Fibroblast of lung (primary cell): ENCODE measurements around the gene MAJIN. TPM values are rescaled to one million over a fixed set of nuclear protein-coding genes. Genes with fewer than 3 reads are reported as not detected.

Experiments used
- DNase-seq, 2 donors: peaks; one replicate each; pipeline versions ENCODE4 v3.0.0 to v3.0.0-alpha.2; 2010; ENCODE audit warnings: low read depth in 2 of 2
- H2AFZ ChIP-seq: 2 replicates; pipeline ENCODE4 v1.5.1; 2012; ENCODE audit warnings: low read length, control low read depth, inconsistent platforms
- H3K27ac ChIP-seq: 2 replicates; pipeline ENCODE4 v1.5.1; 2011; ENCODE audit warnings: low read length, control low read depth; ENCODE audit not compliant: insufficient read depth
- H3K27me3 ChIP-seq: 2 replicates; pipeline ENCODE4 v1.5.1; 2011; ENCODE audit warnings: mild to moderate bottlenecking, low read length; ENCODE audit not compliant: control insufficient read depth, insufficient read depth
- H3K36me3 ChIP-seq: 2 replicates; pipeline ENCODE4 v1.5.1; 2011; ENCODE audit warnings: low read length; ENCODE audit not compliant: control insufficient read depth, insufficient read depth
- H3K4me1 ChIP-seq: 2 replicates; pipeline ENCODE4 v1.5.1; 2011; ENCODE audit warnings: low read length; ENCODE audit not compliant: control insufficient read depth, insufficient read depth; ENCODE audit errors: extremely low read depth
- H3K4me2 ChIP-seq: 2 replicates; pipeline ENCODE4 v1.5.1; 2011; ENCODE audit warnings: low read length, control low read depth; ENCODE audit not compliant: insufficient read depth; ENCODE audit errors: extremely low read depth
- H3K4me3 ChIP-seq, 4 experiments: fragments of 200-600 bp in 1 of 4; sonication (generic) in 1 of 4; replicated peaks in 1 of 4; 2 replicates each; pipeline ENCODE4 v1.5.1; 2011 to 2016; ENCODE audit warnings: low read length in 4 of 4, low read depth in 3 of 4, mild to moderate bottlenecking in 3 of 4, control low read depth in 2 of 4, inconsistent platforms in 1 of 4, mixed read lengths in 1 of 4; ENCODE audit not compliant: insufficient read depth in 1 of 4; ENCODE audit errors: control extremely low read depth in 1 of 4
- H3K79me2 ChIP-seq: 2 replicates; pipeline ENCODE4 v1.5.1; 2012; ENCODE audit warnings: mild to moderate bottlenecking, low read length, inconsistent platforms; ENCODE audit not compliant: control insufficient read depth, insufficient read depth
- H3K9ac ChIP-seq: 2 replicates; pipeline ENCODE4 v1.5.1; 2011; ENCODE audit warnings: mild to moderate bottlenecking, low read length, control low read depth; ENCODE audit not compliant: insufficient read depth
- H3K9me3 ChIP-seq: 2 replicates; pipeline ENCODE4 v1.5.1; 2012; ENCODE audit warnings: low read depth, low read length; ENCODE audit not compliant: control insufficient read depth, insufficient read depth
- H4K20me1 ChIP-seq: 2 replicates; pipeline ENCODE4 v1.5.1; 2011; ENCODE audit warnings: low read length; ENCODE audit not compliant: control insufficient read depth, insufficient read depth; ENCODE audit errors: extremely low read depth
- CTCF ChIP-seq, 2 donors: IDR thresholded peaks in 1 of 2; conservative IDR thresholded peaks in 1 of 2; 1 replicate in 1 of 2; 2 replicates in 1 of 2; pipeline ENCODE4 v1.5.1; 2011 to 2012; ENCODE audit warnings: low read length in 2 of 2, control low read depth in 1 of 2, inconsistent platforms in 1 of 2, low read depth in 1 of 2, mild to moderate bottlenecking in 1 of 2
- EZH2 ChIP-seq: IDR thresholded peaks from 2 replicates; pipeline ENCODE4 v1.5.1; 2012; ENCODE audit warnings: low read length, control low read depth, mild to moderate bottlenecking; ENCODE audit errors: missing control alignments
- polyA plus RNA-seq, 2 donors: library from polyadenylated mRNA; depleted of rRNA in 1 of 2; stranded (reverse) in 1 of 2; unstranded in 1 of 2; fragments of >200 nt; gene quantifications; 2 replicates each; pipeline ENCODE4 v1.2.1, GENCODE V29; 2011 to 2012; ENCODE audit warnings: missing spikeins in 1 of 2
- total RNA-seq: library from RNA; depleted of rRNA; stranded (reverse); fragments of >200 nt; gene quantifications from 2 replicates; pipeline ENCODE4 v1.2.1, GENCODE V29; 2014

MAJIN gene
- total and polyA plus RNA-seq, 2 donors (not counting 1 experiment from before 2014, with no cell fraction given), result not detected

DNA sequence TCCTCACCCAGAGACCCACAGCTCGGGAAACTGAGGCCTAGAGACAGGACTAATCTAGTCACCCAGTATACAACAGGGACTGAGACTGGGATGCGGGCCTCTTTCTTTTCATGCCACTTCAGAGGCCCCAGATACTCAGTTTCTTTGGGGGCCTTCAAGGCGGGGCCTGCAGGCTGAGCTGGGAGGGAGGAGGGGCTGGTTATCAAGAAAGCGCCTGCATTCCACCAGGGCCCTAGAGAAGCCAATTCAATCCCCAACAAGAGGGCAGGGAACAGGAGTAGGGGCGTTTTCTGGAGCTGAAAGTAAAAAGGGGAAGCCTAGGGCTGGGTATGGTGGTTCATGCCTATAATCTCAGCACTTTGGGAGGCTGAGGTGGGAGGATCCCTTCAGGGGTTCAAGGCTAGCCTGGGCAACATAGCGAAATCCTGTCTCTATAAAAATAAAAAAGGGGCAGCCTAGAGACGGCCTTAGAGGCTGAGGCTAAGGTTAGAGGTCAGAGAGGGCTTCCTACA is 56.5 kb downstream of the MAJIN start:
- TF ChIP-seq CTCF (conservative IDR thresholded peaks at IDR 0.05 in 1 of 2, IDR thresholded peaks at IDR 0.05 in 1 of 2; ENCODE audit: low read depth in 1 of 2, low read length in 2 of 2) (no peak), EZH2 (no peak)
- H3K4me1 ChIP-seq, result no peaks in the 10 kb centered on the region
- no peaks in the 10 kb centered on the region for H3K27me3 ChIP-seq
- H3K9ac ChIP-seq, result peak overlapping the region; percentile 33
- H4K20me1 ChIP-seq, result no peaks in the 10 kb centered on the region
- H3K4me3 ChIP-seq, result peak overlapping the region in 3 of 4 experiments; percentile 90 to 98 (median 93)
- peaks cover 11% of the 10 kb centered on the region for H3K36me3 ChIP-seq
- peak overlapping the region; percentile 94 for H3K27ac ChIP-seq
- peak overlapping the region; percentile 99 for H3K4me2 ChIP-seq
- no peak for DNase-seq
- peaks cover 10% of the 10 kb centered on the region for H3K79me2 ChIP-seq
- H2AFZ ChIP-seq, result no peak overlapping the region
- H3K9me3 ChIP-seq, result no peaks in the 10 kb centered on the region

DNA sequence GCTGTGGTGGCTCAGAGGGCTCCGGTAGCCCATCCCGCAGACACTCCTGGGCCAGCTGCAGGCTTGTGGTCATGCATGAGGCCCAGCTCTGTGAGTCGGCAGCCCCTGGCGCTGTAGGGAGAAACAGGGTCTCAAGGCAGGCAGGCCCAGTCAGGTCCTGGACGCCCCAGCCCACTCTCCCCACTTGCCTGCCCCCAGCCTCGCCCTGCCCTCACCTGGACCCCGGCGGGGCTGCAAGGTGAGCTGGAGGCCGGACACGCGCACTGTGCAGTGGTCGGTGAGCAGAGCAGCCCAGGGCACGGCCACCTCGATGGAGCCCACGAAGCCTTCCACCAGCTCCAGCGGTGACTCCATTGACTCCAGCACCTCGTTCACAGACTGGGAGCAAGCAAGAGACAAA is 57.8 kb downstream of the MAJIN start:
- DNase-seq, result no peak
- H4K20me1 ChIP-seq, result no peaks in the 10 kb centered on the region
- TF ChIP-seq EZH2, result no peak
- TF ChIP-seq CTCF (conservative IDR thresholded peaks at IDR 0.05 in 1 of 2, IDR thresholded peaks at IDR 0.05 in 1 of 2; ENCODE audit: low read depth in 1 of 2, low read length in 2 of 2), result no peak
- no peak overlapping the region for H3K4me3 ChIP-seq
- H3K79me2 ChIP-seq, result peaks cover 10% of the 10 kb centered on the region
- H3K4me1 ChIP-seq, result no peaks in the 10 kb centered on the region
- H3K9me3 ChIP-seq, result no peaks in the 10 kb centered on the region
- H3K27me3 ChIP-seq, result no peaks in the 10 kb centered on the region
- H3K36me3 ChIP-seq, result peaks cover 14% of the 10 kb centered on the region
- no peak overlapping the region for H3K4me2 ChIP-seq
- no peak overlapping the region for H3K27ac ChIP-seq
- H3K9ac ChIP-seq, result no peak overlapping the region
- no peak overlapping the region for H2AFZ ChIP-seq

GRCh38 chr11:64913171-64913727 is 58.7 kb downstream of the MAJIN start:
- Histone ChIP-seq H3K36me3 (peaks cover 14% of the 10 kb centered on the region), H3K27ac (no peak overlapping the region), H3K79me2 (peaks cover 10% of the 10 kb centered on the region), H3K4me2 (no peak overlapping the region), H3K4me1 (no peaks in the 10 kb centered on the region), H2AFZ (no peak overlapping the region), H3K27me3 (no peaks in the 10 kb centered on the region), H3K4me3 (no peak overlapping the region), H3K9me3 (no peaks in the 10 kb centered on the region), H4K20me1 (no peaks in the 10 kb centered on the region), H3K9ac (no peak overlapping the region)
- DNase-seq, result no peak
- TF ChIP-seq EZH2 (no peak), CTCF (conservative IDR thresholded peaks at IDR 0.05 in 1 of 2, IDR thresholded peaks at IDR 0.05 in 1 of 2; ENCODE audit: low read depth in 1 of 2, low read length in 2 of 2) (no peak)
